Parathyroid adenoma (tissue), 2 donors: ENCODE results near the gene SHISA4.
A peak's percentile ranks its signal among the peaks of the same experiment; 100 is the strongest.

Source experiments
- H2AFZ ChIP-seq: fragments of 300-600 bp; sonication (generic); one replicate; pipeline ENCODE4 v1.7.0; 2017; ENCODE audit warnings: antibody characterized with exemption, mild to moderate bottlenecking
- H3K27ac ChIP-seq: fragments of 300-600 bp; sonication (generic); one replicate; pipeline ENCODE4 v1.7.0; 2017
- H3K27me3 ChIP-seq: fragments of 300-600 bp; sonication (generic); one replicate; pipeline ENCODE4 v1.7.0; 2017; ENCODE audit warnings: low read length; ENCODE audit not compliant: control insufficient read depth, insufficient read depth
- H3K36me3 ChIP-seq: fragments of 300-600 bp; sonication (generic); one replicate; pipeline ENCODE4 v1.7.0; 2017; ENCODE audit warnings: low read length; ENCODE audit not compliant: control insufficient read depth, insufficient read depth
- H3K4me1 ChIP-seq: fragments of 300-600 bp; sonication (generic); one replicate; pipeline ENCODE4 v1.7.0; 2017; ENCODE audit warnings: control low read depth
- H3K4me2 ChIP-seq: fragments of 300-600 bp; sonication (generic); one replicate; pipeline ENCODE4 v1.7.0; 2017; ENCODE audit warnings: low read length
- H3K4me3 ChIP-seq: fragments of 300-600 bp; sonication (generic); one replicate; pipeline ENCODE4 v1.7.0; 2017; ENCODE audit warnings: low read depth, low read length
- H3K79me2 ChIP-seq: fragments of 300-600 bp; sonication (generic); one replicate; pipeline ENCODE4 v1.7.0; 2017; ENCODE audit warnings: control low read depth
- H3K9ac ChIP-seq: fragments of 300-600 bp; sonication (generic); one replicate; pipeline ENCODE4 v1.7.0; 2017; ENCODE audit warnings: mild to moderate bottlenecking
- H3K9me3 ChIP-seq: fragments of 300-600 bp; sonication (generic); one replicate; pipeline ENCODE4 v1.7.0; 2017; ENCODE audit warnings: low read length; ENCODE audit not compliant: control insufficient read depth
- CTCF ChIP-seq: fragments of 300-600 bp; sonication (generic); IDR thresholded peaks from one replicate; pipeline ENCODE4 v1.7.0; 2017; ENCODE audit warnings: antibody characterized with exemption, mild to moderate bottlenecking
- donor health status: primary hyperparathyroidism.

The SHISA4 gene

GRCh38 chr1:201889090-201889968 lies 631 bp downstream of the SHISA4 start:
- Histone ChIP-seq H3K9ac (no peak overlapping the region), H3K27me3 (no peaks in the 10 kb centered on the region), H3K9me3 (no peaks in the 10 kb centered on the region), H3K4me2 (peak overlapping the region; percentile 98), H3K4me3 (peak overlapping the region; percentile 90), H2AFZ (peak overlapping the region; percentile 82), H3K36me3 (no peaks in the 10 kb centered on the region), H3K4me1 (peaks cover 2% of the 10 kb centered on the region), H3K27ac (peak overlapping the region; percentile 6), H3K79me2 (no peaks in the 10 kb centered on the region)
- TF ChIP-seq CTCF, result no peak

DNA sequence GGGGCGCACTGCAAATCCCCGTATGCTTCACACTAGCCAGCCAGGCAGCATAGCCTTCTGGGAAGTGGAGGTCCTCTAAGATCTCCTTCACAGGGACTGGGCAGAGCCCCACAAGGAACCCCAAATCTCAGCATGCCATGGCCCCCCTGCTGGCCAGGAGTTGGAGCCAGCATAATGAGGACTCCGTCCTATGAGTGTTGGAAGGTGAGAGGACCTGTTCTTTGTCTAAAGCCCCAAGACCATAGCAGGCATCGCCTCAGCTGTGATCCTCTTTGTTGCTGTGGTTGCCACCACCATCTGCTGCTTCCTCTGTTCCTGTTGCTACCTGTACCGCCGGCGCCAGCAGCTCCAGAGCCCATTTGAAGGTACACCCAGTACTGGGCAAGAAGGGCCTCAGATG lies 1.5 kb downstream of the SHISA4 start:
- no peak overlapping the region for H3K9ac ChIP-seq
- peaks cover 2% of the 10 kb centered on the region for H3K4me1 ChIP-seq
- H3K9me3 ChIP-seq, result no peaks in the 10 kb centered on the region
- H2AFZ ChIP-seq, result no peak overlapping the region
- TF ChIP-seq CTCF, result no peak
- H3K27me3 ChIP-seq, result no peaks in the 10 kb centered on the region
- H3K4me2 ChIP-seq, result no peak overlapping the region
- H3K79me2 ChIP-seq, result no peaks in the 10 kb centered on the region
- no peak overlapping the region for H3K4me3 ChIP-seq
- H3K36me3 ChIP-seq, result no peaks in the 10 kb centered on the region
- no peak overlapping the region for H3K27ac ChIP-seq

DNA sequence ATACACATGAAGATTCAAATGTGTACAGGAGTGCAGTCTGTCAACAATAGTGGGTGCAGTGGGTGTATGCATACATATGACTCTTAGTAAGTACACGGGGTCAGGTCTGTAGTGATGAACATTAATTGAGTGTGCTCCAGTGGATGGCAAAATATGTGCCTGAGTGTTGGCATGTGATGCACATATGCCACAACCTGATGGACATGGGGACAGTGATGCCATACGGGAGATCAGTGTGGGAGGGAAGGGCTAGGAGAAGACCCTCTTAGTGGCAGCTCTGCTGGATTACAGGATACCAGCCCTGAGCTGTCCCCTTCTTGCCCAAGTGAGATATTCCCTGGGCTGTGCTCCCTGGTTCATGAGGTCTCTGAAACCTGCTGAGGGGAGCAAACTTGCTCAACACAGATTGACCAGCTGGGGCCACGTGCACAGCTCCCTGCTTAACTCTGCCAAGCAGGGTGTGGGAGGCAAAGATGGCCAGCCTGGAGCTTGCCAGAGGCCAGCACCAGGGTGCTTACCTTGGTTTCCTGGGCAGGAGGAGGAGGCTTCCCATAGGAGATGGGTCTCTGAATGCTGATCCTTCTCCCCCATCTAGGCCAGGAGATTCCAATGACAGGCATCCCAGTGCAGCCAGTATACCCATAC lies 2.2 kb downstream of the SHISA4 start:
- Histone ChIP-seq H3K27me3 (no peaks in the 10 kb centered on the region), H3K4me2 (no peak overlapping the region), H3K4me3 (no peak overlapping the region), H3K9me3 (no peaks in the 10 kb centered on the region), H3K27ac (no peak overlapping the region), H3K79me2 (no peaks in the 10 kb centered on the region), H3K36me3 (no peaks in the 10 kb centered on the region), H3K9ac (no peak overlapping the region), H3K4me1 (peaks cover 2% of the 10 kb centered on the region), H2AFZ (no peak overlapping the region)
- TF ChIP-seq CTCF, result no peak

DNA sequence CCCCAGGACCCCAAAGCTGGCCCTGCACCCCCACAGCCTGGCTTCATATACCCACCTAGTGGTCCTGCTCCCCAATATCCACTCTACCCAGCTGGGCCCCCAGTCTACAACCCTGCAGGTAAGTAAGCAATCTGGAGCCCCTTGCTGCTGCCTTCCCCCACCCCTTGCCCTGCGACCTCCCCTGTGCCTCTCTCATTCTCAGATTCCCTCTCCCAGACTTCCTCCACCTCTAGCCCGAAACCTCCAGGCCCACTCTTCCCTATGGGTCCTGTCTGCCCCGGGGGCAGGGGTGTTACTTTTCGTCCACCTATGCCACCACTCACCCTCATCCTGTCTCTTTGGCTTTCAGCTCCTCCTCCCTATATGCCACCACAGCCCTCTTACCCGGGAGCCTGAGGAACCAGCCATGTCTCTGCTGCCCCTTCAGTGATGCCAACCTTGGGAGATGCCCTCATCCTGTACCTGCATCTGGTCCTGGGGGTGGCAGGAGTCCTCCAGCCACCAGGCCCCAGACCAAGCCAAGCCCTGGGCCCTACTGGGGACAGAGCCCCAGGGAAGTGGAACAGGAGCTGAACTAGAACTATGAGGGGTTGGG lies 2.9 kb downstream of the SHISA4 start:
- no peak overlapping the region for H2AFZ ChIP-seq
- peaks cover 2% of the 10 kb centered on the region for H3K4me1 ChIP-seq
- H3K4me3 ChIP-seq, result no peak overlapping the region
- no peaks in the 10 kb centered on the region for H3K27me3 ChIP-seq
- no peaks in the 10 kb centered on the region for H3K79me2 ChIP-seq
- no peak overlapping the region for H3K27ac ChIP-seq
- no peak for TF ChIP-seq CTCF
- H3K9me3 ChIP-seq, result no peaks in the 10 kb centered on the region
- no peaks in the 10 kb centered on the region for H3K36me3 ChIP-seq
- no peak overlapping the region for H3K9ac ChIP-seq
- no peak overlapping the region for H3K4me2 ChIP-seq
